GM15510 (cell line): ENCODE measurements around the gene CAMK2D.

ENCODE experiments used
- POLR2A ChIP-seq: IDR thresholded peaks from 3 replicates; pipeline ENCODE4 v1.6.1; 2011; ENCODE audit warnings: borderline replicate concordance; ENCODE audit not compliant: insufficient read length; ENCODE audit errors: extremely low read depth

CAMK2D gene

GRCh38 chr4:113564493-113564892 lies 197.0 kb downstream of the CAMK2D start:
- no peak for TF ChIP-seq POLR2A

DNA sequence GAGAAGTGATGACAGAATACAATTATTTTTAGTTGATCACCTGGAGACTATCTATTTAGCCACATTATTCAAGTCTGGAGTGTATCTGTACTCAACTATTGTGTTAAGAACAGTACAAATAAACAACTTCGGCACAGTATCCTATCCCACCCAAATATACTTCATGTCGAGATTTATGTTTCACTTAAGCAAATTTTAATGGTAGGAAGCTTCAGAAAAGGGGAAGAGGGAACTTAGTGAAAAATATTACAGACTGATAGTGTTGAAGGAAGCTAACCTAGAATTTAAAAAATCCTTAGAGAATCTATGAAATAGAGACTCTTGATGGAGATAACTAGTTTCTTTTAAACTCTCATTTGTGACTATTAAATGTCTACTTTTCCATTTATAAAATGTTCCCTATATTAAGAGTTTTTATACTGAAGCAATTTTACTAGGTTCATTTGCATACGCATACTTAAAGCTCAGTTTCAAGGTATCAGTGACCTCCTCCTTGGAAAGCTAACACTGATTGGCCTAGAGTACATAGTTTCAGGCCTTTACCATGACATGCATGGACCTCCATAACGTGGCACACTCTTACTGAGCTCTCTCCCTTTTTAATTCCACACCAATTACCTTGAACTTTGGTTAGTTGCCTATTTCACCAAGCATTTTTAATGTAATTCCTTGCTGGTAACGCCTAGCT lies 197.7 kb downstream of the CAMK2D start:
- TF ChIP-seq POLR2A = no peak

- TF ChIP-seq POLR2A = no peak
Measured at GRCh38 chr4:113561758-113562157, 199.8 kb downstream of the CAMK2D start.

DNA sequence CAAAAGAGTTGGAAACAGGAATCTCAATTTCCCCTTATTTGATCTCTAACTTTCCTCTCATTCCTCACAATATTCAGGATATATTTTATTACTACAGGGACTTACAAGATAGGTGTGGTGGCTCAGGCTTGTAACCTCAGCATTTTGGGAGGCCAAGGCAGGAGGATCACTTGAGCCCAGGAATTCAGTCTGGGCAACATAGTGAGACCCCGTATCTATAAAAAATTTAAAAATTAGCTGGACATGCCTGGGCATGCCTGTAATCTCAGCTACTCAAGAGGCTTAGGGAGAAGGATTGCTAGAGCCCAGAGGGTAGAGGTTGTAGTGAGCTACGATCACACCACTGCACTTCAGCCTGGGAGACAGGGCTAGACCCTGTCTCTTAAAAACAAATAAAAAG lies 200.4 kb downstream of the CAMK2D start:
- no peak for TF ChIP-seq POLR2A

DNA sequence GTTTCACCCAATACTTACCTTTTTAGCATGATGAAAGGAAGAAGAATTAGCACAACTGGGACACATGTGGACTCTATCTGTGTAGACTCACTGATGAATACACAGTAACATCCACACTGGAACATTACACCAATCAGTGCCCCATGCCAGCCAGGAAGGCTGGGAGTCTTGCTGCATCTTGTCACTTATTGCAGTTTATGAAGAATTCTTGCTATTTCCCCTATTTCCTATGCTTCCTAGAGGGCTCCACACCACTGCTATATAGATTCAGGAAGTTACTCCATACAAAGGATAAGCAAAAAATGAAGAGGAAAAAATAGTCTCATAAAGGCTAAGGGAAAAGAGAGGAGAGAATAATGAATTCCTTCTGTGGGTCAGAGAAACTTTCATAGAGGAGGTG lies 201.0 kb downstream of the CAMK2D start:
- no peak for TF ChIP-seq POLR2A

- TF ChIP-seq POLR2A = no peak
Measured at GRCh38 chr4:113559947-113560346, 201.6 kb downstream of the CAMK2D start.

- no peak for TF ChIP-seq POLR2A
Measured at GRCh38 chr4:113556382-113557134, 205.0 kb downstream of the CAMK2D start.

GRCh38 chr4:113555868-113556267 lies 205.7 kb downstream of the CAMK2D start:
- TF ChIP-seq POLR2A = no peak

GRCh38 chr4:113553082-113553481 lies 208.5 kb downstream of the CAMK2D start:
- no peak for TF ChIP-seq POLR2A

GRCh38 chr4:113550510-113550909 lies 211.0 kb downstream of the CAMK2D start:
- TF ChIP-seq POLR2A = no peak

DNA sequence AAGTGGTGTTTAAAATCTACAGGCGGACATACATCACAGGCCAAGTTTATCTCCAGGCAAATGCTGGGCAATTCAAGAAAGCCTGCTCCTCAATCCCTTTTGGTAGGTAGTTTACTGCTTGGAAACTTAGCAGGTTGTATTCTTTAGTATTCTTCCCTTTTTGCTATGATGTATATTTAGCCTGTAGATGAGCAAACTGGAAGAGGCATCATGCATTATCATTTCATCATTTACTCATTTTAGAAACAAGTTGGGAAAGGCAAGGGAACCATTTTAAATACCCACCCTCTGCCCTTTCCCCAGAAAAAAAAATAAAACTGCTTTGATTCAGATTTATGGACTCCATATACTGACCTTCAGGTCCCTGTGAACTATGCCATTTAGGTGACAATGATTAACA lies 213.2 kb downstream of the CAMK2D start:
- no peak for TF ChIP-seq POLR2A

GRCh38 chr4:113547487-113548042 lies 214.0 kb downstream of the CAMK2D start:
- TF ChIP-seq POLR2A = no peak

GRCh38 chr4:113541933-113542332 lies 219.6 kb downstream of the CAMK2D start:
- TF ChIP-seq POLR2A = no peak

- TF ChIP-seq POLR2A = no peak
Measured at GRCh38 chr4:113540859-113541258, 220.7 kb downstream of the CAMK2D start.

DNA sequence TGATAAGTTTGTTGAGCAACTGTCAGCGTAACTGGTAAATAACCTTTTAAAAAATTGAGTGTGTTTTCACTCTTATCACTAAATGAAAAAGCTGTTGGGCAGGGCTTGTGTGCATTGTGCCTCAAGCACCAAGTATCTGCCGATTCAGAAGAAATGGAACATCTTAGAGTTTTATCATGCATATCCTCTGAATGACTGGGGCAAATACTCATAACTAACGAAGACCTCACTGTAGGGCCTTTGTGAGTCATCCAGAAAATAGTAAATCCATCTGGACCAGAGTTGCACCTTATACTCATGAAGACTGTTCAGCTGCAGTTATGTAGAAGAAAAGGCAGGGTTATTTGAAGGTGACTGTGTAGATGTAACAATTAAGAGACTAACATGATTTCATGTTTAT lies 222.1 kb downstream of the CAMK2D start:
- no peak for TF ChIP-seq POLR2A

- no peak for TF ChIP-seq POLR2A
Measured at GRCh38 chr4:113537628-113538027, 223.9 kb downstream of the CAMK2D start.
